HT1080 (cell line): ENCODE data around the gene RCN2. TPM values are rescaled to one million over a fixed set of nuclear protein-coding genes. Genes with fewer than 3 reads are reported as not detected.
"Not testable (repeated sequence)": the region's sequence is repeated elsewhere in the genome, so short reads cannot be mapped to it uniquely, and the experiment has no call there.

Experiments
- DNase-seq: peaks from one replicate; pipeline ENCODE4 v3.0.0-alpha.2; 2015; ENCODE audit warnings: low read depth
- total RNA-seq: library from RNA; depleted of rRNA; stranded (reverse); fragments of >200 nt; shearing (Covaris generic); gene quantifications from 2 replicates; pipeline ENCODE4 v1.2.3, GENCODE V29; 2014

The RCN2 gene
- total RNA-seq, 1 experiment from 2014 or later = 67.7 TPM

DNA sequence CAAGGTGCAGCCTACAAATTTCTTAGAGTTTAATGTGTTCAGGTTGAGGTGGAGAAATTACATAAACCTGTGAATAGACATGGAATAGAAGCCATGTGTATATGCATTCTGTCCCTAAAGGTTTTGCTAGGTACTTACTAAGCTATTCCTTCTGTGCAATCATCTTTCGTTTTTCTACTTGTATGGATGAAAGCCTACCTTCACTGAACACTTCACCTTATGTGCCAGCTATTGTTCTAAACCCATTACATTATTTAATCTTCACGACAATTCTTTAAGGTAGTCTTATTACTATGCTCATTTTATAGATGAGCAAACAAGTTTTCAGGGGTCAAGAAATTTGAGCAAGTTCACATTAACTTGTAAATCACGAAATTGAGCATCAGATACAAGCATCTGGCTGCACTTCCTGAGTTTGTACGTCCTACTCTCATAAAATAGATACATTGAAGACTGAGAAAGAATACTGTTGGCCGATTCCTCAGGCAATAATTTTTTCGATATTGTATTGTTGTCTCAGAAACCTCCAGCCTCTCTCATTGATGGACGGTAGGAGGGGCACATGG is 635 bp upstream of the RCN2 start:
- DNase-seq = no peak

DNA sequence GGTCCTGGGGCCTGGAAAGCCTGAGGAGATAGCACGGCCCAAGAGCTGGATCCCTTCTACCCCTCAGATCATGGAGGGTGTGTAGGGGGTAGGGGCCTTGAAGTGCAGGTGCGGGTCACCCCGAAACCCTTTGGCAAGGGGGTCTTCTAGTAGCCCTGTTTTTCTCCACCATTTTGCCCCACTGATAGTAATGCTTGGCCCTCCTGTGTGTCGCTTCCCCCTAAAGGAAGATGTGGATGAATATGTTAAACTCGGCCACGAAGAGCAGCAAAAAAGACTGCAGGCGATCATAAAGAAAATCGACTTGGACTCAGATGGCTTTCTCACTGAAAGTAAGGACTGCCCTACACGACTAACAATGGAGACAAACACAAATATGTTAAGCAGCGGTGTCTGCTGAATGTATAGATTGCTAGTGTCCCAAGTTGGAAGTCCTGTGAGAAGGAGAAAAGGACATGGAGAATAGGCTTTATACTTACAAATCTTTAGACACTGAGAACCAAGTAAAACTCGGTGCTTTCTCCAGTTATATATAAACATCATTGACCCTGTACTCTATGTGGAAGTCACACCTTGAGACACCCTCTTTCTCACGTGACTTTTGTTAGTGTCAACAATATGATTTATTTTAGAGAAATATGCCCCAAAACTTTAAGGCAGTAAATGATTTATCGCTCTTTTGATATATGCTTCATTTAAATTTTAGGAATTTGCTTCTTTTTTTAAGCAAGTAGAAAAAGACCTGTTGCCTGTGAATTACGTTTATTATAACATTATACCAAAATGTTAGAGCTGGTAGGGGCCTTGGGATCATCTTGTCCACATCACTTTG is 802 bp downstream of the RCN2 start:
- no peak for DNase-seq

DNA sequence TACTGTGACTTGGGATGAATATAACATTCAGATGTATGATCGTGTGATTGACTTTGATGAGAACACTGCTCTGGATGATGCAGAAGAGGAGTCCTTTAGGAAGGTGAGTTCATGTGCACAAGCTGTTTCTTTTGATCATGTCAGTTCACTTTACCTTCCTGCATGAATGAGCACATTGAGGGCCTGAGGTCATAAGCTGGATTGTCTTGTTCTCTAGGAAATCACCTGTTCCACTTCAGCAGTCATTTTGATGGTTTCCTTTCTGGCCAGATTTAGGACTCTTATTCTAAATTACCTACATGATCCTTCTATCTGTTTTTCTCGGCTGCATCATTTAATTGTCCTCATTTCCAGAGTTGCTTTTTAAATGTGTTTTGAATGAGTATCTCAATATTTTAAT is 4.1 kb downstream of the RCN2 start:
- no peak for DNase-seq

DNA sequence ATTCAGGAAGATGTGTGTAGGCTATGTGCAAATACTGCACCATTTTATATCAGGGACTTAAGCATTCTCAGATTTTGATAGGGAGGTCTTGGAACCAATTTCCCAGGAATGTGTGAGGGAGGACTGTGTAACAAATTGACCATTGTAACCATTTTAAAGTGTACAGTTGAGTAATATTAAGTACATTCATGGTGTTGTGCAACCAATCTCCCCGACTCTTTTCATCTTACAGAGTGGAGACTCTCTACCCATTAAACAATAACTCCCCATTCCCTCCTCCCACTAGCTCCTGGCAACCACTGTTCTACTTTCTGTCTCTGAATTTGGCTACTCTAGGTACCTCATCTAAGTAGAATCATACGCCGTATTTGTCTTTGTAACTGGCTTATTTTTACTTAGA is 5.1 kb downstream of the RCN2 start:
- DNase-seq = no peak

DNA sequence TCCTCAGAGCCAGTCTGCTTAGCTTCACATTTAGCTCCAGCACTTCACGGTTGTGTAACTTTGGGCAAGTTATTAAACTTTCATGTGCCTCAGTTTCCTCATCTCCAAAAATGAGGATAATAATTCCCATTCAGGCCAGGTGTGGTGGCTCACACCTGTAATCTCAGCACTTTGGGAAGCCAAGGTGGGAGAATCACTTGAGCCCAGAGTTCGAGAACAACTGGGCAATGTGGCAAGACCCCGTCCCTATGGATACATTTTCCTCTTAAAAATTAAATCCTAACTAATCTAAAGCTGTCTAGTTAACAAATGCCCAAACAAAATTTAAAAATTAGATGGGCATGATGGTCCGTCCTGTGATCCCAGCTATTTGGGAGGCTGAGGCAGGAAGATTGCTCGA is 7.2 kb downstream of the RCN2 start:
- no peak for DNase-seq

DNA sequence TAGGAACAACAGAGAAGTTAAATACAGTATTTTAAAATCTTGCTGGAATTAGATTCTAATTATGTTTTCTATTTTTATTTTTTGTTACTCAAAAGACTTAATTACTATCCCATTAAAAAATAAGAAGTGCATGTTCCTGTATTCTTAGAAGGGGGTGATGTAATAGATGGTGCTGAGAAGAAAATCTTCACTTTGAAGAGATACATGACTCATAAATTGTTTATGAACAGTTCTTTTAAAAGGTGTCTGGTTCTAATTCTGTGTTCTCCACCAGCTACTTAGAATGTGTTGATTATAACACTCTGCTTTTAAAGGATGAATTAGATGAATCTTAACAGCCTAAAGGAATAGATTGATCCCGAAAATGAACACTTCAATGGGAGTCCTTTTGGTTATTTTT is 8.2 kb downstream of the RCN2 start:
- no peak for DNase-seq

DNA sequence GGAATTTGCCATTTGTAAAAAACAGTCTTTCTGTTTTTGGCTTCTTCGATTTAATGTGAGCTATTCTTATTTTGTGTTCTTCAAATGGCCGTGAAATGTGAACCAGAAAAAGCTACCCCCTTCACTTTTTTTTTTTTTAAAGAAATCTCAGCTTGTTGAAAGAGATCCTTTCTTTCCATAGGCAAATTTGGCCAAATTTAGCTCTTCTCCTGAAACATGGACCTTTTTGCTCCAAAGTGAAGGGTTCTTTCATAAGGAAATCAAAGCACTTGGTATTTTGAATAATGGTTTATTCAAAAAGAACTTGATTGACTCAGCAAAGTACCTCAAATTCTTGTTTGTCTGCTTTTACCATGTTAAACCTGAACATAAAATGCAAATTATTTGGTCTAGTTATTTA is 10.1 kb downstream of the RCN2 start:
- DNase-seq = no peak

DNA sequence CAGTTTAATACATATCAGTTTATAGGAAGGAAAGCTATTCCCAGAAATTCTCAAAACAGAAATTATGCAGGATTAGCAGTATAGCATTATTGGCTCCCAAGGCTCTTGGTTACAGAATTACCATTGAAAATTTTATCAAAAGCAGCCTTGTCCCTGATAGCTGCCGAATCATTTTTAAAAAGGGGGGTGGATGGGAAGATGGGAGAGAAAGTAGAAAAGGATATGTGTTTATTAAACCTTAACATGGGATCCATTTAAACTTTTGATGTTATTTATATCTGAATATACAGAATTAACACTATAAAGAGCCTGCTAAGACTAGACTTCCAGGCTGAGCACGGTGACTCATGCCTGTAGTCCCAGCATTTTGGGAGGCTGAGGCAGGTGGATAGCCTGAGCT is 10.8 kb downstream of the RCN2 start:
- no peak for DNase-seq

DNA sequence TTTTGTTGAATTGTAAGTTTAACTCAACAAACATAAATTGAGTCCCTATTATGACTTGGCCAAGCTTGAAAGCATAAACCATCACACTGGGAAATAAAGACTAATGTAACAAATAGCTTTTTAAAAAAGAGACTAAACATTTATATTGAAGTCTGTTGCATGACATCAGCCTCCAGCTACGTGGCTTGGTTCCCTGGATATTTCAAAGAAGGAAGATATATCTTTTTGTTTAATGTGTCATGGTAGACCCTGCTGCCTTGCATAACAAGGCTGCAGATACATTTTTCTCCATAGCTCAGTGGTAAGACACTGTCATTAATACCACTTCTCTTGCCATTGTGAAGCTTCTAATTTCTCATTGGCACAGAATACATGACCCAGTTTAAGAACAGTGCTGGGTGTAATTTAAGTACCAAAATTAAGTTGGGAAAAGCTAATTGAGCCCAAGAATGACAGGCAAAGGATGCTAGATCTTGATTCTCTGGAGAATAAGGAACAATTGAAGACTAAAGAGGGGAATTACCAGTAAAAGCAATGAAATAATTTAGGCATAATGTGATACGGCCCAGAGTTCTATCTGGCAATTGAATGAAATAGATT is 14.0 kb downstream of the RCN2 start:
- no peak for DNase-seq

DNA sequence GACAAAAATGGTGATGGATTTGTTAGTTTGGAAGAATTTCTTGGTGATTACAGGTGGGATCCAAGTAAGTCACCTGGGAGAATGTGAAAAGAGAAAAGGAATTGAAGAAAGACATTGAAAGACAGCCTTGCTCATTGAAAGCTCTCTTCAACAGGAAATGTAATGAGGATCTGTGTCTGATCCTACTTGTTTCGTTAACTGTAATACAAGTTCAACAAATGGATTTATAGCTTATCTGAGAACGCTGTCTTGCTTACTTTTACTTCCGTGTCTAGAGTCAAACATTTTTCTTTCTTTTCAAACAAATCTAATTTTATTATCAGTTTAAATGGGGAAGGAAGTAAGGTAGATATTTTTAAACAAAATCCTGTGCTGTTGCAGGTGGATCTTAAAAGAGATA is 15.9 kb downstream of the RCN2 start:
- no peak for DNase-seq

DNA sequence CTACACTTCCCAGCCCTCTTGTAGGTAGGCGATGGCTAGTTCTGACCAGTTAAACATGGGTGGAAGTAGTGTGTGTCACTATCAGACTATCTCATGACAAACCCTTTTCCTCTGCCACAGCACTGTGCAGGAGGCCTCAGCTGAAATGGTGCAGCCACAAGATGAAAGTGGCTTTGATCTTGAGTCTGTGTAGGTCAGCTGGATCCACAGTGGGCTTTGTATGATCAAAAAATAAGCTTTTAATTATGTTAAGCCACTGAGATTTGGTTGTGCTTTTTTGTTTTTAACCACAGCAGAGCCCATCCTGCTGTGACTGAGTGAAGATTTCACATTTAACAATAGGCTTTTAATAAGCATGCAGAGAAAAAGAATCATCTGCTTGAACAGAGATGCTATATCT is 19.7 kb downstream of the RCN2 start:
- no peak for DNase-seq

DNA sequence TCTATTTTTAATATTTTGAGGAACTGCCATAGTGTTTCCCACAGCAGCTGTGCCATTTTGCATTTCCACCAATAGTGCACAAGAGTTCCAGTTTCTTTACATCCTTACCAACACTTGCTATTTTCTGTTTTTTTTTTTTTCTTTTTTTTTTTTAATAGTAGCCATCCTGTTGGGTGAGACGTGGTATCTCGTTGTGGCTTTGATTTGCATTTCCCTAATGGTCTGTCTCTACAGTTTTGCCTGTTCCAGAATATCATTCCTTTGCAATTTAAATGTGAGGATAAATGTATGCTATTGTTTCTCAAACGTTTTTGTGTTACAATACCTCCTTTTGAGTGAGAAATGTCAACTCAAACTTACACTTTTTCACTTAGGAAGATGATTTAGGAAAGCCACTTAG is 22.4 kb downstream of the RCN2 start:
- DNase-seq = no peak

DNA sequence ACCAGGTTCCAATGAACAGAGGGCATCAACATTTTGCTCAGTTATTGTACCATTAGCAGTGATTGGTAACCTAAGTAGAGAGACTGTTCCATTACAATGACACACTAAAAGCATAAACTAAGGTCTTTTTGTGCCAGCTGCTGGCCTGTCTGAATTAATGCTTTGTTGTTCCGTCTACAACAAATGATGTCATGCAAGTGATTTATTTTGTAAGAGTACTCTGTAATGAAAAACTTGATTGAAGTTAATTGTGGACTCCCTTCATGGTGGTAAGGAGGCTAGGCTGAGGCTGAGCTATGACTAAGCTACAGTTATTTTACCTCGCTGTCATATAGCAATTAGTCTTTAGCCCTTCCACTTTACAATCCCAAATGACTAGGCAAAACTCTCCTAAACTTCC is 23.2 kb downstream of the RCN2 start:
- peak; percentile 5 for DNase-seq

DNA sequence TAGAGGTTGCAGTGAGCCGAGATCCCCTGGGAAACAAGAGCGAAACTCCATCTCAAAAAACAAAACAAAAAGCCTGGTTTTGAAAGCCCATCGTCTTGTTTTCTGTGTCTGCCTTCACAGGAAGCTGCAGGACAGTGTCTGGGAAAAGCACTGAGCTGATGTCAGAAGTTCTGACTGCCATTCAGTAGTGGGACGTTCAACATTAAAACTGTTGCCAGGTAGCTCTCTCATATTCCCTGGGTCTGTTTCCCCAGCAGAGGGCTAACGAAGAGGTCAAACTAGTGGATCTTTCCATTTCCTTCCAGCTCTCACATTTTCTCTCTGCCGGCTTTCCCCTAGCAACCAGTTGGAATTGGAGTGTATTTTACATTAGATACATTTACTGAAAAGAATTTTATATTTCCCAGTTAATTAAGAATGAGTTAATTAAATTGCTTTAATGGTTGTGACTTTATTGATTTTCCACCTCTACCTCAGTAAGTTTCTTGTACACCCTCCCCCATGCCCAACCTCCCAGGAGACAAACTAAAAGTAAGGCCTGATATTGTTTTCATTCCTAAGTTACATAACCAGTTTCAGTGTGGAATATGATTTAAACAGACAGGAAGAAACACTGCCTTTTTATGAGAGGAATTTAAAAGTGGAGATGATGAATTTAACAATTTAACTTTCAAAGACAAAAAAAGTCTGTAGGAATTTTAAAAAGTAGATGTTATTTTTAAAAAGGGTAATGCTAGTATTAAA is 29.9 kb downstream of the RCN2 start:
- DNase-seq = peak; percentile 3

DNA sequence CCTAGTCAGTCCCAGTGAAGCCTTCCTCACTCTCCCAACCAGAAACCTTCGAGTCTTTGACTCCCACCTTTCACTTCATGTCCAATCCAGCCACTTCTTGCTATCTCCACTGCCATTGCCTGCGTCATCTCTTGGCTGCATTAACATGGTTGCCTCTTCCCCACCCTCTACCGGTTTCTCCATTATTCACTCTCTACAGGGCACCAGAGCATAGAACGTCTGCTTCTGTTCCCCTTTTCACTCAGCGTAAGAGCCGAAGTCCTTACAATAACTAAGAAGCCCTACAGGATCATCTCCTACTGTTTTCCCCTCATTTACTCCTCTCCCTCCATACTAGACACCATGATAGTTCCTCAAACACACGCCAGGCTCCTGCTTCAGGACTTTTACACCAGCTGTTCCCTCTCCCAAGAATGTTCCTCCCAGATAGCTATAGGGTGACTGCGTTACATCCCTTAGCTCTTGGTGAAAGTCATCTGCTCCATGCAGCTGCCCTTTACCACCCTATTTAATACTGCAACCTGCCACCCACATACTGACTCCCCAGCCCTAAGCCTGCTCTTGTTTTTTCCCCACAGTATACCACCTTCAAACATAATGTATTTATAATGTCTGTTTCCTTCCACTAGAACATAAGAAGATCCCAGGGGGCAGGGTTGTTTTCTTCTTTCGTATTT is 30.9 kb downstream of the RCN2 start:
- no peak for DNase-seq

DNA sequence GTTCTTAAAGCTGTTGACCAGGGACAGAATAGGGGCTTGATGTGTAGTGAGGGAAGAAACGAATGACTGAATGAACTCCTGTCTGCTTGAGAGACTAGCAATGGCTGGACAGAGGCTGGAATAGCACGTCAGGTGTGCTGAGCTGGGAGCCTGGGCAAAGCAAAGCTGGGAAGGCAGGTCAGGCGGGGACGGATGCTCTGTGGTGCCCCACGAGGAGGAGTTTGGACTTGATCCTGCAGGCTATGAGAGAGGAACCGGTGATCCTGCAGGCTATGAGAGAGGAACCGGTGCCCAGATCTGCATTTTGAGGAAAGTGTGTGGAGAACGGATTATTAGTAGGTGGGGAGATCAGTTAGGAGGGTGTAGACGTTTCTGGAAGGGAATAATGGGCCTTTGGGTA is 32.0 kb downstream of the RCN2 start:
- DNase-seq = peak; percentile 24

DNA sequence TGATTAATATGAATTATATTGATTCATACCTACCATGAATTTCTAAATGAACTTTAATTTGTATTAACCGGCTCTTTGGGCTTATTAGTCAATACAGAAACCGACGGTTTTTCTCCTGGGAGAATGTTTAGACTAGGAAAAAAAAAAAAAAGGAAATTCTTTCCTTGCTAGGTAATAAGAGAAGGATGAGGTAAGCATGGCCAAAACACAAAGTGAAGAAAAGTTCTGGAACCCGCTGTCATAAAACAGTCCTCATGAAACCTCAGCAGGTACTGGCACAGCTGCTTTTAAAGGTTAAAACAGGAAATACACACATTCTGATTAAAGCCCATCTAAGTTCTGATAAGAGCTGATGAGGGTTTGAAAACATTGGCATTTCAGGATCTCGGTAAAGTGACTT is 32.6 kb downstream of the RCN2 start:
- peak; percentile 11 for DNase-seq

DNA sequence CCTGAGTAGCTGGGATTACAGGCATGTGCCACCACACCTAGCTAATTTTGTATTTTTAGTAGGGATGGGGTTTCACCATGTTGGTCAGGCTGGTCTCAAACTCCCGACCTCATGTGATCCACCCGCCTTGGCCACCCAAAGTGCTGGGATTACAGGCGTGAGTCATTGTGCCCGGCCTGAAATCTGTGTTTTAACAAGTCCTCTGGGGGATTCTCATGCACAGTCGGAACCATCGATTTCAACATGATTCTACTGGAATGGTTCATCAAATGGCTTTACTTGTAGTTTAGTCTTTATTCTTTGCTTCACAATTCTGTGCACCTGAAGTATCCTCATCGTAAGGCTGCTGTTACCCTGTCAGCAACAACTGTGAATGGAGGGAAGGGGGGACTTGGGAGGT is 34.5 kb downstream of the RCN2 start:
- DNase-seq = not testable (repeated sequence)

DNA sequence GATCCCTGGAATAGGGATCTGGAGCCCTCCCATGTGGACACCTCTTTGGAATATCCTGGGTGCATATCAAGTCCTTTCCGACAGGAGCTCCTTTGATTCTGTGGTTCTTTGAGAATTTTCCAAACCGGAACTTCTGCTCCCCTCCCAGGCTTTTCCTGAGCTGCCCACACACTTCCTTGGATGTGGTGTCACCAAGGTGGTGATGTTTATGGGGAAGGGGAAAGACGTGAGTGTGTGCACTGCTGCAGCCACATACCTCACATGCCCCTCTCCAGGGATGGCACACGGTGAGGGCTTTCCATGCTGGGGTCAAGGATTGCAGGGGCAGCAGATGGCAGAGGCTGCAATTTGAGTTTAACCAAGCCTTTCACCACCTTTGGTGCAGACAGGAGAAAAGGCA is 35.5 kb downstream of the RCN2 start:
- DNase-seq = no peak

DNA sequence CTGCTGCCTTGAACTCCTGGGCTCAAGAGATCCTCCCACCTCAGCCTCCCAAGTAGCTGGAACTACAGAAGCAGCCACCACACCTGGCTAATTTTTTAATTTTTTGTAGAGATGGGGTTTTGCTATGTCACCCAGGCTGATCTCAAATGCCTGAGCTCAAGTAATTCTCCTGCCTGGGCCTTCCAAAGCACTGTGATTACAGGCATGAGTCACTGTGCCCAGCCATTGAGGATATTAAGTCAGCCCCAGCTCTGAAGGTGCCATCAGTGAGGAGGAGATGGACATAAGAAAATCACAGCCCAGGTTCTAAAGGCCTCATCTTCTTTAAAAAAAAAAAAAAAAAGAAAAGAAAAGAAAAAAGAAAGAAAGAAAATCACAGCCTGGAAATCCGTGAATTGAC is 36.8 kb downstream of the RCN2 start:
- peak; percentile 45 for DNase-seq
